T-helper 2 cell treated with Interferon-gamma antibody and Interleukin-4, amounts not matched to agents 5 μg/mL and 100 μg/mL, for 36 hours (primary cell): Measurements from ENCODE around the gene AP2M1.

Source experiments
- DNase-seq: peaks from one replicate; pipeline ENCODE4 v3.0.0; 2021; ENCODE audit warnings: low spot score
- H3K27ac Mint-ChIP-seq: one replicate; pipeline ENCODE4 v1.8.0; 2021; ENCODE audit warnings: mild to moderate bottlenecking, mixed read lengths
- H3K27me3 Mint-ChIP-seq: one replicate; pipeline ENCODE4 v1.8.0; 2021; ENCODE audit warnings: low read depth, mixed read lengths
- H3K36me3 Mint-ChIP-seq: one replicate; pipeline ENCODE4 v1.8.0; 2021; ENCODE audit warnings: low read depth, mixed read lengths
- H3K4me1 Mint-ChIP-seq: one replicate; pipeline ENCODE4 v1.8.0; 2021; ENCODE audit warnings: low read depth, mixed read lengths
- H3K4me3 Mint-ChIP-seq: one replicate; pipeline ENCODE4 v1.8.0; 2022; ENCODE audit warnings: mild to moderate bottlenecking, moderate library complexity, mixed read lengths
- H3K9me3 Mint-ChIP-seq: one replicate; pipeline ENCODE4 v1.8.0; 2021; ENCODE audit warnings: mixed read lengths

AP2M1 gene

DNA sequence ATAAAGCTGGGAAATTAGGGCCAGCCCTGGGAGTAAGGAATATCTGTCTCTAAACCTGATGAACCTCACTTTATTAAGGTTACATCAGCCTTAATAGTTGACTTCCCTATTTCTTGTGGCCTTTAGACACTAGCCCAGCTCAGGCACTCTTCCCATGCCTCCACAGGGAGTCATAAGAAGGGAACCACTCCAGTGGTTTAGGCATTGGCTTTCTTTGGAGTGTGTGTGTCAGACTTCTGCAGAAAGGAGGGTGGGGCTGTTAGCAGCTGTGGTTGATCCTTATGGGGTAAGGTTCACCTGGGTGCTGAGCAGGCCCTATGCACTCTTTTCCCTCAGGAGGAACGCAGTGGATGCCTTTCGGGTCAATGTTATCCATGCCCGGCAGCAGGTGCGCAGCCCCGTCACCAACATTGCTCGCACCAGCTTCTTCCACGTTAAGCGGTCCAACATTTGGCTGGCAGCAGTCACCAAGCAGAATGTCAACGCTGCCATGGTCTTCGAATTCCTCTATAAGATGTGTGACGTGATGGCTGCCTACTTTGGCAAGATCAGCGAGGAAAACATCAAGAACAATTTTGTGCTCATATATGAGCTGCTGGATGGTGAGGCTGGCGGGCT lies 4.0 kb downstream of the AP2M1 start:
- DNase-seq: no peak
- H3K9me3 Mint-ChIP-seq: no peaks in the 10 kb centered on the region
- peaks cover 53% of the 10 kb centered on the region for H3K36me3 Mint-ChIP-seq
- peaks cover 20% of the 10 kb centered on the region for H3K4me1 Mint-ChIP-seq
- H3K27ac Mint-ChIP-seq: no peak overlapping the region
- no peak overlapping the region for H3K4me3 Mint-ChIP-seq
- no peaks in the 10 kb centered on the region for H3K27me3 Mint-ChIP-seq

DNA sequence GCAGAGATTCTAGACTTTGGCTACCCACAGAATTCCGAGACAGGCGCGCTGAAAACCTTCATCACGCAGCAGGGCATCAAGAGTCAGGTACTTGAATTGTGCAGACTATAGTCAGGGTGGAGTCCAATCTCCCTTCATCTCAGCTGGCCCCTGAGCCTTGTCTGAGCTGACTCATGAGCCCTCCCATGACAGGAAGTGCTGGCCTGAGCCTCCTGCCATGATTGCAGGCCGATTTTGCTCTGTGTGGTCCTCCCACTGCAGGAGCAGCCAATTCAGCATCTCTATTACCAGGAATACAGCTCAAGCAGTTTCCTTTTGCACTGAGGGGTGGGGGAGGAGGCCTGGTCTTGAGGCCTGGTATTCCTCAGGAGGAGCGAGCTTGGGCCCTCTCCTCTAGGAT lies 5.5 kb downstream of the AP2M1 start:
- no peak for DNase-seq
- Mint-ChIP-seq H3K9me3 (no peaks in the 10 kb centered on the region), H3K27ac (no peak overlapping the region), H3K27me3 (no peaks in the 10 kb centered on the region), H3K4me3 (no peak overlapping the region), H3K4me1 (peaks cover 21% of the 10 kb centered on the region), H3K36me3 (peaks cover 60% of the 10 kb centered on the region)

DNA sequence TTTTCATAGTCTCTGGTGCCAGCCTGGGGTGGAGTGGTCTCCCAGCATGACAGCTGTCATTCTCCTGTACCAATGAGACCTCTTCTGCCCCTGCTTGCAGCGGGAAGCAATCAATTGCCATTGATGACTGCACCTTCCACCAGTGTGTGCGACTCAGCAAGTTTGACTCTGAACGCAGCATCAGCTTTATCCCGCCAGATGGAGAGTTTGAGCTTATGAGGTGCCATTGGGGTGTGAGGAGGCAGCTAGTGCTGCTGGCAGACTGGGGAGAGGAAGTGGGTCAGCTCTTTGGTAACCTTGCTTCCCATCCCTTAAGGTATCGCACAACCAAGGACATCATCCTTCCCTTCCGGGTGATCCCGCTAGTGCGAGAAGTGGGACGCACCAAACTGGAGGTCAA lies 6.9 kb downstream of the AP2M1 start:
- Mint-ChIP-seq H3K27me3 (no peaks in the 10 kb centered on the region), H3K4me1 (peaks cover 16% of the 10 kb centered on the region), H3K4me3 (no peak overlapping the region), H3K27ac (no peak overlapping the region), H3K9me3 (no peaks in the 10 kb centered on the region), H3K36me3 (peaks cover 58% of the 10 kb centered on the region)
- DNase-seq: no peak

DNA sequence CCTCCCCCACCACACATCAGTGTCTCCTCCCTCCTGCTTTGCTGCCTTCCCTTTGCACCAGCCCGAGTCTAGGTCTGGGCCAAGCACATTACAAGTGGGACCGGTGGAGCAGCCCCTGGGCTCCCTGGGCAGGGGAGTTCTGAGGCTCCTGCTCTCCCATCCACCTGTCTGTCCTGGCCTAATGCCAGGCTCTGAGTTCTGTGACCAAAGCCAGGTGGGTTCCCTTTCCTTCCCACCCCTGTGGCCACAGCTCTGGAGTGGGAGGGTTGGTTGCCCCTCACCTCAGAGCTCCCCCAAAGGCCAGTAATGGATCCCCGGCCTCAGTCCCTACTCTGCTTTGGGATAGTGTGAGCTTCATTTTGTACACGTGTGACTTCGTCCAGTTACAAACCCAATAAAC lies 9.0 kb downstream of the AP2M1 start:
- Mint-ChIP-seq H3K36me3 (peaks cover 59% of the 10 kb centered on the region), H3K4me3 (no peak overlapping the region), H3K27ac (no peak overlapping the region), H3K4me1 (peaks cover 19% of the 10 kb centered on the region), H3K27me3 (no peaks in the 10 kb centered on the region), H3K9me3 (no peaks in the 10 kb centered on the region)
- no peak for DNase-seq

DNA sequence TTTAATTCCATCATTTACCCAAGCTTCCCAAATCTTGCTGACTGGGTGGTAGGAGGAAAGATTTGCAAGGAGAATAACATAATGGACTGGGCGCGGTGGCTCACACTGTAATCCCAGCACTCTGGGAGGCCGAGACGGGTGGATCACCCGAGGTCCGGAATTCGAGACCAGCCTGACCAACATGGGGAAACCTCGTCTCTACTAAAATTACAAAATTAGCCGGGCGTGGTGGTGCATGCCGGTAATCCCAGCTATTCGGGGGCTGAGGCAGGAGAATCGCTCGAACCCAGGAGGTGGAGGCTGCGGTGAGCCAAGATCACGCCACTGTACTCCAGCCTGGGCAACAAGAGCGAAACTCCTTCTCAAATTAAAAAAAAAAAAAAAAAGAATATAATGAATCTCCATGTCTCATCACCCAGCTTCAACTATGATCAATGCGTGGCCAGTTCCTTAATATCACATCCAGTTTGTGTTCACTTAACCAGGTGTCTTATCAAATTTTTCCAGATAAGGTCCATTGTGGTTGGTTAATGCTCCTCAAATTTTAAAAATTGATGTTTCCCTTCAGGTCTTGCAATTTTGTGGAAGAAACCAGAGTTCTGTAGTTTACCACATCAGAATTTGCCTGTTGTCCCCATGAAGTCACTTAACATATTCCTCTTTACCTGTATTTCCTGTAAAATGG lies 10.0 kb downstream of the AP2M1 start:
- peak overlapping the region; percentile 81 for H3K27ac Mint-ChIP-seq
- DNase-seq: no peak
- peak overlapping the region; percentile 97 for H3K4me3 Mint-ChIP-seq
- peaks cover 55% of the 10 kb centered on the region for H3K36me3 Mint-ChIP-seq
- H3K27me3 Mint-ChIP-seq: no peaks in the 10 kb centered on the region
- no peaks in the 10 kb centered on the region for H3K9me3 Mint-ChIP-seq
- H3K4me1 Mint-ChIP-seq: peaks cover 19% of the 10 kb centered on the region

DNA sequence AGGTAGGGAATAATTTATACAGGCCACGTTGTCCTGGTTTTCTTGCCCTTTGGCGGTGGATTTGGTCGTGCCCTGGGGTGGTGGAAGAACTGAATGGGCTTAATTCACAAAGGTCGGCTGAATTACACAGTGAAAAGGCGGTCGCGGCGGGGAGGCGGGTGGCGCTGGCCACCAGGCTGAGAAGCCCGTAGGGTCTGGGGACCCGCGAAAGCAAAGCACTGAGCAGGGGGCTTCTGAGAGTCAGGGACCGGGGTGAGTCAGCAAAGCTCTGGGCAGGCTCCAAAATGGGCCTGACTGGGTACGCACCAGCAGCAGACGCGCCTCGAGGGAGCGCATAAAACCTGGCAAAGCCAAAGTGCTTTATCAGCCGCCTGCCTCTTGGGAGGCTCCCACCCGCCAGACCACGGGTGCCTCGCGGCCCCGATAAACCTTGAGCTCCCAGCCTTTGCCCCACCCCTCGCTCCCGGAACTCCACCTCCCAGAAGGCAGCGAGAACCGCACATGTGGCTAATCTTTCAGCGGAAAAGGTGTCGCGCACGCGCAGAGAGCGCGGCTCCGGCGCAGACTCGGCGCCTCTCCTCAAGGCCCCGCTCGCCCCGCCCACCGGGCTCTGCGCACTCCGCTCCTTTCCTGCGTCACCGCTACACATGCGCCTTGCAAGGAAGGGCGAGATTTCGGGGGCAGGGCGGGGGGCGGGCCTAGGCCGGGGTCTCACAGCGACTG lies 11.0 kb downstream of the AP2M1 start:
- Mint-ChIP-seq H3K27ac (peak overlapping the region; percentile 95), H3K36me3 (peaks cover 56% of the 10 kb centered on the region), H3K4me3 (peak overlapping the region; percentile 97), H3K9me3 (no peaks in the 10 kb centered on the region), H3K4me1 (peaks cover 19% of the 10 kb centered on the region), H3K27me3 (no peaks in the 10 kb centered on the region)
- DNase-seq: peak; percentile 100

DNA sequence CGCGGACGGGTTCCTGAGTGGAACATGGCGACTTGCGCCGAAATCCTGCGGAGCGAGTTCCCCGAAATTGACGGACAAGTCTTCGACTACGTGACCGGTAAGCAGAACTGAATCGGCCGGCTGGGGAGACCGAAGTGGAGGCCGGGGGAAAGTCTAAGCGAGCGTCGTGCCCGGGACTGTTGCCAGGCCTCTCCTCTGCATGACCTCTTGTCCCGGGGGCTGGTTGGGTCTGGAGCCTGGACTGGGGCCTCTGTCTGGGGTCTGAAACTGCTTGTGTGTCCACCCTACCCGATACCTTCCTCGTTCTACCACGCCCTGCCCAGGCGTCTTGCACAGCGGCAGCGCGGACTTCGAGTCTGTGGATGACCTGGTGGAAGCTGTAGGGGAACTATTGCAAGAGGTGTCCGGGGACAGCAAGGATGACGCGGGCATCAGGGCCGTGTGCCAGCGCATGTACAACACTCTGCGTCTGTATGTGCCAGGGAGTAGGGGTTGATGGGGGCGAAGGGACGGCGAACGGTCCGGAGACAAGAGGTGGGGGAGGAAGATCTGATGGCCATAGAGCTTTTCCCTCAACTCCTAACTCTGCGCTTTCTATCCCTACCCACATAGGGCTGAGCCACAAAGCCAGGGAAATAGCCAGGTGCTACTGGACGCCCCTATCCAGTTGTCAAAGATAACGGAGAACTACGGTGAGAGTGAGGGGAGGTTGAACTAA lies 11.7 kb downstream of the AP2M1 start, which contains the start of gene ABCF3:
ABCF3 (plus strand) TSS at position 16 of the 718 bp plus-strand sequence; CDS start at position 25, 9 bp downstream.
- Mint-ChIP-seq H3K27ac (peak within 1 kb of the TSS; percentile 95), H3K36me3 (peaks cover 53% of the 10 kb centered on the region), H3K9me3 (no peaks in the 10 kb centered on the region), H3K4me1 (peaks cover 19% of the 10 kb centered on the region), H3K27me3 (no peaks in the 10 kb centered on the region), H3K4me3 (peak within 1 kb of the TSS; percentile 97)
- DNase-seq: no peak

DNA sequence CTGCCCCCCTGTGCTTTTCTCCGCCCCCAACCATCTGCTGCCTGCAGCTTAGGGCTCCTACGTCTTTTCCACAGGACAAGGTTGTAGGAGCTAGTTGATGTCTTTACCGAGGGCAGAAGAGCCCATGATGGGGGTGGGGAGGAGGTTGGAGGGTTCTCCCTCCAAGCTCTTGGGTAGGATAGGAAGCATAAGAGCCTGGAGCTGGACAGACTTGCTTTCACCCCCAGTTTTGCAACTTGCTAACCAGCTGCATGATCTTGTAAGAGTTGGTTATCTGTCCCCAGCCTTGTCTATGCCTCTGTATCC lies 12.2 kb downstream of the AP2M1 start:
- Mint-ChIP-seq H3K9me3 (no peaks in the 10 kb centered on the region), H3K4me3 (peak overlapping the region; percentile 97), H3K4me1 (peaks cover 19% of the 10 kb centered on the region), H3K27me3 (no peaks in the 10 kb centered on the region), H3K27ac (peak overlapping the region; percentile 95), H3K36me3 (peaks cover 49% of the 10 kb centered on the region)
- no peak for DNase-seq

DNA sequence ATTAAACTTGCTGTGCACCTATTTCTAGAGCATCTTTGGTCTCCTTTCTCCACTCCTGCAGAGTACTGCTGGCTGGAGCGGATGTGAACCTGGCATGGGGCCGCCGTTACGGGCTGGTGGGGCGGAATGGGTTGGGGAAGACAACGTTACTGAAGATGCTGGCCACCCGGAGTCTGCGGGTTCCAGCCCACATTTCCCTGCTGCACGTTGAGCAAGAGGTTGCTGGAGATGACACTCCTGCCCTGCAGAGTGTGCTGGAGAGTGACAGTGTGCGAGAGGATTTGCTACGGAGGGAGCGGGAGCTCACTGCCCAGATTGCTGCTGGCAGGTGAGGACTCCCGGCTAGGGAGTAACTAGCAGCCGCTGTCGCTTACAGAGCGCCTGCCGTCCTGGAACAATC lies 13.4 kb downstream of the AP2M1 start:
- Mint-ChIP-seq H3K4me3 (no peak overlapping the region), H3K4me1 (peaks cover 19% of the 10 kb centered on the region), H3K36me3 (peaks cover 47% of the 10 kb centered on the region), H3K27ac (no peak overlapping the region), H3K9me3 (no peaks in the 10 kb centered on the region), H3K27me3 (no peaks in the 10 kb centered on the region)
- no peak for DNase-seq

DNA sequence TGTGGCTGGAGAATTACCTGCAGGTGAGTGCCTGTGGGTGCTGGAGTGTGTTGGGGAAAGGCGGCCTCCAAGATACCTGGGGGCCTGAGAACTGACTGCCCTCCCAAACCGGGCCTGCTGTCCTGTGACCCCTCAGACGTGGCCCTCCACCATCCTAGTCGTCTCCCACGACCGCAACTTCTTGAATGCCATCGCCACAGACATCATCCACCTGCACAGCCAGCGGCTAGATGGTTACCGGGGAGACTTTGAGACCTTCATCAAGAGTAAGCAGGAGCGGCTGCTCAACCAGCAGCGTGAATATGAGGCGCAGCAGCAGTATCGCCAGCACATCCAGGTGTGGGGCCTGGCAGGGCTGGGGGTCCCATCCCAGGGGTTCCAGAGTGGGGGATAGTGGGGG lies 14.8 kb downstream of the AP2M1 start:
- Mint-ChIP-seq H3K4me1 (peaks cover 19% of the 10 kb centered on the region), H3K4me3 (no peak overlapping the region), H3K27ac (no peak overlapping the region), H3K9me3 (no peaks in the 10 kb centered on the region), H3K27me3 (no peaks in the 10 kb centered on the region), H3K36me3 (peaks cover 48% of the 10 kb centered on the region)
- no peak for DNase-seq

DNA sequence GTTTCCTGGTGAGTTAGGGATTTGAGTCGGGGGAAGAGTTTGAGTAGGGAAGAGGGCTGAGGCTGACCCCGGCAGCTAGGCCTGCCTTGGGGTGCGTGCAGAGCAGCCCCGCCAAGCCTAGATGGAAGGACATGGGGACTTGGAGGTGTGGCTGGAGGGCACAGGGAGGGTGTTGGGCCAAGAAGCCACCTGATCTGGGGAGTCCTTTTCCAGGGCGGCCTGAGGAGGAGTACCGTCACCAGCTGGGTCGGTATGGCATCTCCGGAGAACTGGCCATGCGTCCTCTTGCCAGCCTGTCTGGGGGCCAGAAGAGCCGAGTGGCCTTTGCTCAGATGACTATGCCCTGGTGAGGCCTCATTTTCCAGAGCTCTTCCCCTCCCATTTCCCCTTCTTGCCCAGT lies 18.2 kb downstream of the AP2M1 start:
- no peaks in the 10 kb centered on the region for H3K27me3 Mint-ChIP-seq
- H3K4me3 Mint-ChIP-seq: no peak overlapping the region
- DNase-seq: no peak
- no peaks in the 10 kb centered on the region for H3K4me1 Mint-ChIP-seq
- no peak overlapping the region for H3K27ac Mint-ChIP-seq
- no peaks in the 10 kb centered on the region for H3K9me3 Mint-ChIP-seq
- H3K36me3 Mint-ChIP-seq: peaks cover 43% of the 10 kb centered on the region

DNA sequence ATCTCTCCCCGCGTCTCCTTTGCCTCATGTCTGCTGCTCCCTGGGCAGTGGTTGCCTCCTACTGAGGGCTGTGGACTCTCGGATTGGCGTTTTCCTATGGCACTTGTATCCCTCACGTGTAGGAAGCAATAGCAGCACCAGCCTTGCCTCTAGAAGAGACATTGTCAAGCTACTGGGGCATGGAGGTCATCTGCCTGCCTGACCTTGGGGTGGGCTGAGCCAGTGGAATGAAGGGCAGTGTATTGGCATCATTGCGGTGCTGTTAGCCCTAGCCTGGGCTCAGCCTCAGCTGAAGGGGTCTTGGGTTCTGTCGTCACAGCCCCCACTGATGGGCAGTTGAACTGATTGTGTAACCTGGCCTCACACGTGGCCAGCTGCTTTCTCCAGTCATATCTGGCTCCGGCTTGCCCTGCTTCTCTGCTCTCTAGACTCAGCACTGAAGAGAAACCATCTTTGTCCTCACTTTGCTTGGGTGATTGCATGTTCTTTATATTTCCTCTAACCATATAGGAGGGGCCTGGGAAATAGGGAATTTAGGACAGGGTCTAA lies 19.4 kb downstream of the AP2M1 start:
- Mint-ChIP-seq H3K36me3 (peaks cover 37% of the 10 kb centered on the region), H3K27ac (no peak overlapping the region)

DNA sequence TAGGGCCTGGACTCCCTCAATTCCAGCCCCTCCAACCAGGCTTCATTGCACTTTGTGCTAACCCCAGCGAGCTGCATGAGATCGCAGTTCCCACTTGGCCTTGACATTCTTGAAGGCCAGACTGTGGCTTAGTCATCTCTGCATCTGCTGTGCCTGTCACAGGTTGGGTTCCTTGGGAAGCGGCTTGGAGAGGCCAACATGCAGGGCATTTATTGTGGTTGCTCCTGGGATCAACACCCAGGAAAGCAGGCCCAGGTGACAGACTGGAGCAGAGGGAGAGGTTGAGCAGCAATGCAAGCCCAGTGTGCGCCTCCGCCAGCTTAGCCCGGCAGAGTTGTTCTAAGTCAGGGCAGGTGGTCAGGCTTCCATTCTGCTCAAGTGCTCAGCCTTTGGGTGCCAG lies 21.9 kb downstream of the AP2M1 start:
- Mint-ChIP-seq H3K27me3 (no peaks in the 10 kb centered on the region), H3K9me3 (no peaks in the 10 kb centered on the region), H3K27ac (no peak overlapping the region), H3K4me3 (no peak overlapping the region), H3K36me3 (peaks cover 24% of the 10 kb centered on the region), H3K4me1 (no peaks in the 10 kb centered on the region)
- DNase-seq: no peak

More for the DNA sequence above, 19.4 kb downstream of the AP2M1 start:
- Mint-ChIP-seq H3K4me1 (no peaks in the 10 kb centered on the region), H3K9me3 (no peaks in the 10 kb centered on the region), H3K4me3 (no peak overlapping the region), H3K27me3 (no peaks in the 10 kb centered on the region)
- no peak for DNase-seq

DNA sequence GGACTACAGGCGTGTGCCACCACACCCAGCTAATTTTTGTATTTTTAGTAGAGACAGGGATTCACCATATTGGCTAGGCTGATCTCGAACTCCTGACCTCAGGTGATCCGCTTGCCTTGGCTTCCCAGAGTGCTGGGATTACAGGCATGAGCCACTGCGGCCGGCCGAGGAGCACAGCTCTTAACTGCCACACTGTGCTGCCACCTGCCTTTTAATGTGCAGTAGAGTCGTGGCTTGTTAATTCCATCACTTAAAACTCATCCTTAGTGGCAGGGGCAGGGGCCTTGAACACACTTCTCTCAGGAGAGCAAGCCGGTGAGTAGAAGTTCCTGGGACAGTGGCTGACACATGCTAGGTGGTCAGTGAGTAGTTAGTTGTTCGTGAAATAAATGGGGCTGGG lies 23.9 kb downstream of the AP2M1 start:
- Mint-ChIP-seq H3K36me3 (peaks cover 9% of the 10 kb centered on the region), H3K27ac (no peak overlapping the region), H3K4me1 (no peaks in the 10 kb centered on the region), H3K9me3 (no peaks in the 10 kb centered on the region), H3K27me3 (no peaks in the 10 kb centered on the region), H3K4me3 (no peak overlapping the region)
- no peak for DNase-seq
